ENCODE data around the gene VAC14.

VAC14 gene

GRCh38 chr16:70746708-70747424, 54.1 kb downstream of the VAC14 start:
- no peak overlapping the region for H3K27ac ChIP-seq (ENCODE audit: extremely low read depth, low read depth, low read length)
- ChIA-PET POLR2A (interaction anchor here (1.1 kb wide), 1 partner anchor 222 kb away, joined by 3 read pairs; no protein-coding TSS in a partner anchor), CTCF (no interaction called here)
- peaks cover 0 to 26% of the 10 kb centered on the region in 2 experiments; a peak in 1 of 3 replicates for H3K36me3 ChIP-seq (ENCODE audit: control insufficient read depth in 2 of 2, insufficient read depth in 1 of 2, low read length in 2 of 2)
- no peaks in the 10 kb centered on the region for H3K9me3 ChIP-seq (ENCODE audit: control insufficient read depth, insufficient read depth, low read depth, low read length)
- no peak overlapping the region for H3K4me3 ChIP-seq (ENCODE audit: low read depth, low read length)
- H3K4me1 ChIP-seq (ENCODE audit: control insufficient read depth, insufficient read depth, low read length): peaks cover 11% of the 10 kb centered on the region; the same call in 1 of the 2 replicates
- TF ChIP-seq KLF17 (tag by site-specific recombination; IDR thresholded peaks at IDR 0.05) (no peak), ZNF792 (tag by site-specific recombination; IDR thresholded peaks at IDR 0.05) (0 out of 2 replicates have a peak, but pooled peaks have one; percentile 47), PRDM10 (tag by site-specific recombination; IDR thresholded peaks at IDR 0.05) (peak; percentile 43)
- TF ChIP-seq, protein P1, sequence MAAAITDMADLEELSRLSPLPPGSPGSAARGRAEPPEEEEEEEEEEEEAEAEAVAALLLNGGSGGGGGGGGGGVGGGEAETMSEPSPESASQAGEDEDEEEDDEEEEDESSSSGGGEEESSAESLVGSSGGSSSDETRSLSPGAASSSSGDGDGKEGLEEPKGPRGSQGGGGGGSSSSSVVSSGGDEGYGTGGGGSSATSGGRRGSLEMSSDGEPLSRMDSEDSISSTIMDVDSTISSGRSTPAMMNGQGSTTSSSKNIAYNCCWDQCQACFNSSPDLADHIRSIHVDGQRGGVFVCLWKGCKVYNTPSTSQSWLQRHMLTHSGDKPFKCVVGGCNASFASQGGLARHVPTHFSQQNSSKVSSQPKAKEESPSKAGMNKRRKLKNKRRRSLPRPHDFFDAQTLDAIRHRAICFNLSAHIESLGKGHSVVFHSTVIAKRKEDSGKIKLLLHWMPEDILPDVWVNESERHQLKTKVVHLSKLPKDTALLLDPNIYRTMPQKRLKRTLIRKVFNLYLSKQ (tag by site-specific recombination; IDR thresholded peaks at IDR 0.05; ENCODE audit: borderline replicate concordance): no peak

DNA sequence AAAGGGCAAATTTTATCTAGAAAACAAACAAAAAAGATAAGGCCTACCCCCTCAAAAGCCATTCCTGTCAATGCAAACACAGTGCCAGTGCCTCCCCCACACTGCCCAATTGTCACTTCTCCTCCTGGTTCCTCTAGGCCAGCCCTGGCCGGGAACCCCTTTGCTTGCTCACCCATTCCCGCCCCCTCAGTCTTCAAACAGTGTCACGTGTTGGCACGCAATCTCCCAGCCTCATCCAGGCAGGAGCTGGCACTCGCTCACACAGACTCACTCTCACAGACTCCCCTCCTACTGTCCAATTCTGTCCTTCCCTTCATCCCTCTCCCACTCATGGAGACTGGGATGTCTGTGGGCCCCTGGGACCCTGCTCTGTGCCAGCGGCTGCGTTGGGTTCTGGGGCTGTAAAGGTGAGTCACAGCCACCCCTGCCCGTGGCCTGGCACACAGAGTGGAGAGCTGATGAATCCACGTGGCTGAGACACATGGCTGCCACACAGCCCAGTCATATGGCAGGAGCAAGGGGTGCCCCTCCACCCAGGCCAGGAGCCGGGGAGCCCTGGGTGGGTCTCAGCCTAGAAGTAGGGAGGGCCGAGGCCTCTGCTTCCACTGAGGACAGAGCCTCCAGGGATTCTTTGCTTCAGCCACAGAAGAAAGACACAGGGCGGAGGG, 54.8 kb downstream of the VAC14 start:
- ChIA-PET CTCF (no interaction called here), POLR2A (interaction anchor here (1.1 kb wide), 1 partner anchor 222 kb away, joined by 3 read pairs; no protein-coding TSS in a partner anchor)
- no peak for TF ChIP-seq ZNF175 (tag by site-specific recombination; IDR thresholded peaks at IDR 0.05)
- TF ChIP-seq ZXDB (tag by site-specific recombination; IDR thresholded peaks at IDR 0.05): 0 out of 2 replicates have a peak, but pooled peaks have one; percentile 2
- no peak for TF ChIP-seq ZNF202 (tag by site-specific recombination; IDR thresholded peaks at IDR 0.05; ENCODE audit: borderline replicate concordance)
- peak; percentile 18; the same call in 1 of the 2 replicates for TF ChIP-seq ZNF398 (tag by site-specific recombination; IDR thresholded peaks at IDR 0.05)
- TF ChIP-seq, protein P2, sequence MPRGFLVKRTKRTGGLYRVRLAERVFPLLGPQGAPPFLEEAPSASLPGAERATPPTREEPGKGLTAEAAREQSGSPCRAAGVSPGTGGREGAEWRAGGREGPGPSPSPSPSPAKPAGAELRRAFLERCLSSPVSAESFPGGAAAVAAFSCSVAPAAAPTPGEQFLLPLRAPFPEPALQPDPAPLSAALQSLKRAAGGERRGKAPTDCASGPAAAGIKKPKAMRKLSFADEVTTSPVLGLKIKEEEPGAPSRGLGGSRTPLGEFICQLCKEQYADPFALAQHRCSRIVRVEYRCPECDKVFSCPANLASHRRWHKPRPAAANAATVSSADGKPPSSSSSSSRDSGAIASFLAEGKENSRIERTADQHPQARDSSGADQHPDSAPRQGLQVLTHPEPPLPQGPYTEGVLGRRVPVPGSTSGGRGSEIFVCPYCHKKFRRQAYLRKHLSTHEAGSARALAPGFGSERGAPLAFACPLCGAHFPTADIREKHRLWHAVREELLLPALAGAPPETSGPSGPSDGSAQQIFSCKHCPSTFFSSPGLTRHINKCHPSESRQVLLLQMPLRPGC (tag by site-specific recombination; IDR thresholded peaks at IDR 0.05): no peak
- TF ChIP-seq ZFHX2 (tag by site-specific recombination; conservative IDR thresholded peaks at IDR 0.05): peak; percentile 96
- peak; percentile 39 for TF ChIP-seq ZNF692 (tag by site-specific recombination; IDR thresholded peaks at IDR 0.05)
- peak; percentile 63 for TF ChIP-seq ZNF600 (tag by site-specific recombination; IDR thresholded peaks at IDR 0.05)
- peak; percentile 58; the same call in 1 of the 2 replicates for TF ChIP-seq GLIS1 (tag by site-specific recombination; IDR thresholded peaks at IDR 0.05)
- no peak for TF ChIP-seq ZNF157 (tag by site-specific recombination; IDR thresholded peaks at IDR 0.05)
- peak; percentile 81 for TF ChIP-seq EGR2 (tag by site-specific recombination; IDR thresholded peaks at IDR 0.05; ENCODE audit: low read depth)
- no peak for TF ChIP-seq ZNF571 (tag by site-specific recombination; IDR thresholded peaks at IDR 0.05)
- Histone ChIP-seq H3K36me3 (ENCODE audit: control insufficient read depth in 2 of 2, insufficient read depth in 1 of 2, low read length in 2 of 2) (peaks cover 0 to 31% of the 10 kb centered on the region in 2 experiments; a peak in 1 of 3 replicates), H3K9me3 (ENCODE audit: control insufficient read depth, insufficient read depth, low read depth, low read length) (no peaks in the 10 kb centered on the region), H3K4me1 (ENCODE audit: control insufficient read depth, insufficient read depth, low read length) (peaks cover 11% of the 10 kb centered on the region; the same call in 1 of the 2 replicates), H3K27ac (ENCODE audit: extremely low read depth, low read depth, low read length) (0 out of 2 replicates have a peak overlapping the region, but pooled peaks have one; percentile 11), H3K4me3 (ENCODE audit: low read depth, low read length) (no peak overlapping the region)

Measured in HEK293 (cell line).